LNCAP (cell line): ENCODE measurements around the gene ARHGAP22.

ENCODE experiments used
- TF ChIP-seq, protein P1 (sequence below): fragments of 450-650 bp; IDR thresholded peaks from 2 replicates; pipeline ENCODE4 v1.5.1; 2017; ENCODE audit warnings: mild to moderate bottlenecking

The ARHGAP22 gene

DNA sequence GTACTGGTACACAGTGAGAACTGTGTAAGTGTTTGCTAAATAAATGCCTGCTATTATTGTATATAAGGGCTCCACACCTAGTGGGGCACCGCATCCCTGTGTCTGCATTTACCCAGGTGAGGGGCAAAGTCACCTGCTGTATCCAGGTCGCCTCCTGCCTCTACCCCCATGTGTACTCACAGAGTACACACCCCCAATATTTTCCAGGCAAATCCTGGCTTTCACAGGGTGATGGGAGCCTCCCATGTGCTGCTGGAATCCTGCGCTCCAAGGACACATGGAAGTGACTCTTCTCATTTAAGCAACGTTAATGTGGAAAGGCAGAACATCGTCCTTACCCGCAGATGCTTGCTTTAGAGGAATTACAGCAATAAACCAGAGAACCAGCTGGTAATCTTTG lies 48.2 kb downstream of the ARHGAP22 start:
- TF ChIP-seq, protein P1, sequence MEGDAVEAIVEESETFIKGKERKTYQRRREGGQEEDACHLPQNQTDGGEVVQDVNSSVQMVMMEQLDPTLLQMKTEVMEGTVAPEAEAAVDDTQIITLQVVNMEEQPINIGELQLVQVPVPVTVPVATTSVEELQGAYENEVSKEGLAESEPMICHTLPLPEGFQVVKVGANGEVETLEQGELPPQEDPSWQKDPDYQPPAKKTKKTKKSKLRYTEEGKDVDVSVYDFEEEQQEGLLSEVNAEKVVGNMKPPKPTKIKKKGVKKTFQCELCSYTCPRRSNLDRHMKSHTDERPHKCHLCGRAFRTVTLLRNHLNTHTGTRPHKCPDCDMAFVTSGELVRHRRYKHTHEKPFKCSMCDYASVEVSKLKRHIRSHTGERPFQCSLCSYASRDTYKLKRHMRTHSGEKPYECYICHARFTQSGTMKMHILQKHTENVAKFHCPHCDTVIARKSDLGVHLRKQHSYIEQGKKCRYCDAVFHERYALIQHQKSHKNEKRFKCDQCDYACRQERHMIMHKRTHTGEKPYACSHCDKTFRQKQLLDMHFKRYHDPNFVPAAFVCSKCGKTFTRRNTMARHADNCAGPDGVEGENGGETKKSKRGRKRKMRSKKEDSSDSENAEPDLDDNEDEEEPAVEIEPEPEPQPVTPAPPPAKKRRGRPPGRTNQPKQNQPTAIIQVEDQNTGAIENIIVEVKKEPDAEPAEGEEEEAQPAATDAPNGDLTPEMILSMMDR = no peak

DNA sequence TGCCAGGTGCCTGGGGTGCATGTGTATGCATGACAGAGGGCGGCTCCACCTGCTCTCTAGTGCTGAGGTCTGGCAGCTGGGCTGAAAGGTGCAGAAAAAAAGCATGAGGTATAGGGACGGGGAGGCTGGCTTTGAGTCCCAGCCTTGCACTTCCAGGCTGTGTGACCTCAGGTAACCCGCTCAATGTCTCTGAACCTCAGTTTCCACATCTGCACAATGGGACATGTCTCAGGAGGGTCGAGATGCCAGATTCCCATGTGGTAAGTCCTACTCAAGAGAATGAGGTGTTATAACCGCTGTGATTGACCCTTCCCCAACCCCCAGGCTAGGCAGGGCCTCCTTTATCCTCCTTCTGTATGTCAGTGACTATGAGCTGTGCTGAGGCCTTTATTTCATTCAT lies 48.8 kb downstream of the ARHGAP22 start:
- TF ChIP-seq, protein P1 = no peak

DNA sequence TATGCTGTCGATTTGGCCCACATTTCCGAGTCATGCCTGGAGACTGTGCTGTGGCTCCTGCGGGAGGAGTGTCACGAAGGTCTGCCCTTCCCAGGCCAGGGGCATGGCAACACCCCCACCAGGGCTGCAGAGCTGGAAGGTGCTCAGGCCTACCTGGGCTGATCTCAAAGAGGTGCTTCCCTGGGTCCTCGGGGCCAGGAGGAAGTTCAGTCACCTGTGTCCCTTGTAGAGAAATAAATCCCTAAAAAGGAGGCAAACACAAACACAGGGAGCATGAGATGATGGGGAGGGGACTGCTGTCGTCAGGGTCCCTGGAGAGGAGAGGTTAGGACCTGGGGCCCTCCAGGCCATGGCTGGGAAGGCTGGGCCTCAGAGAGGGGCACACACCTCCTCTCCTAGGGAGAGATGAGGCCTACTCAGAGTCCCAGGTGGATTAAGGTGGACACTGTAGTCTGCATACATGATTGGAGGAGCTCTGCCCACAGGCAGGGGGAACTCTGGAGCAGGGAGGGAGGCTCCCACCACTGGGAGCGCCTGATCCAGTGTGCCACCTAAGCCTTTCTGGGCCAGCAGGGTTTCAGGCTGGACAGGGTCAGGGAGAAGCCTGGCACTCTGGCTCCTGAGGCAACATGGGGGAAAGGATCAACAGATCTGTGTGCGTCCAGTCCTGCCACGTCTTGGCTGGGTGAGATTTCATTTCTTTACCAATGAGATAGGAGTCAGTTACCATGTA lies 49.4 kb downstream of the ARHGAP22 start:
- TF ChIP-seq, protein P1 = no peak

DNA sequence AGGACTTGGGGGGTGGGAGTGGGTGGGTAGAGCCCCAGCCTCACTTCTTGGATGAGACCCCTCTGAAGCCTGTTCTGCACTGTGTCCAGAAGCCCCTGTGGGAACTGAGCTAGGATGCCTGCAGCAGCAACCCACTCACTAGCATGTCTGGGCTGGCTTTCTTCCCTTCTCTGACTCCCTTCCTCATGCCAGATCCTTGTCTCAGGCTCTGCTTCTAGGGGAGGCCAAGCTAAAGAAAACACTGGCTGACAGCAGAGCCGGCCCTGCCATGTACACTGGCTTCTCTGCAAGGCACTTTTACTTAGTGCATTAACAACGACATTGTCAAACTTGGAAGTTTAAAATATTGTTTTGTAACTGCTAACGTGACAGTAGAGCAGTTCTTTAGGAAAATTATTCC lies 50.2 kb downstream of the ARHGAP22 start:
- TF ChIP-seq, protein P1 = no peak

DNA sequence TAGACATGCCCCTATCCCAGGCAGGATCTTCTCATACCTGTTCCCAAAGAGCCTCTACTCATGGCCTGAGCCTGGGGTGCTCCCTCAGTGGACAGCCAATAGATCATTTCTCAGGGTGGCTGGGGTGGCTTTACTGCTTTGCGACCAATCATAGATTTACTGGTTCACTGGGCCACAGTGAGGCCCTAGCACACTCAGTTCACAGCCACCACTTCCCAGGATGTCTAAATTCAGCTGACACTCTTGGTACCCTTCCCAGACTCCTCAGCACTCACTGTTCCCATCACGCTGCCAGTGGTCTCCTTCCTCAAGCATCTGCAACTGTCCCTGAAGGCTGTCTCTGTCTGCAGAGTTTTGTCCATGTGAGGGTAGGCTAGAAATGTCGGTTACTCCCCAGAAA lies 50.6 kb downstream of the ARHGAP22 start:
- TF ChIP-seq, protein P1 = no peak

DNA sequence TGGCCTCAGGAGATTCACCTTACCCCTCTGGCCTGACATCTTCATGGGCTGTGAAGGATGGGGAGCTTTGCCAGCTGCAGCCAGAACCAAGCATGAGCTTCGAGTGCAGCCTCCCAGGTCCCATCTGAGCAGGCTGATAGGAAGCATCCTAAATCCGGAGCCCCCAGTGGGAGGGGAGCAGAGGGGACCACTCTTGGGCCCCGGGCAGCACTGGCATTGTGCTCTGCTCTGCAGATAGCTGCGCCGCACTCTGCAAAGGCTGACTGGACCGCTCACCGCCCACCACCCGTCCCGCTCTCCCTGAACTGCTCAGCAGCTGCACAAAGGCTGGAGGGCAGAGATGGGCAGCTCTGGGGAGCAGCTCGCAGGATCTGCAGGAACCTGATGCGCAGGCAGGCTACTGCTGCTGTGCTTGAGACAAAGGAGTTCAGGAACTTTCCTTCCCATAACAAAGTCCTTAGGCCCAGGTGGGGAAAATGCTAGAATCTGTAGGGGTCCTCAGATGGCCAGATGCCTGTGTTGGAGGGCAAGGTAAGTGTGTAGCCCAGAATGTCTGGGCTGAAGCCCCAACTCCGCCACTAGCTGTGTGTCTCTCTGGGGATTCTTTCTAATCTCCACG lies 51.8 kb downstream of the ARHGAP22 start:
- TF ChIP-seq, protein P1 = no peak

DNA sequence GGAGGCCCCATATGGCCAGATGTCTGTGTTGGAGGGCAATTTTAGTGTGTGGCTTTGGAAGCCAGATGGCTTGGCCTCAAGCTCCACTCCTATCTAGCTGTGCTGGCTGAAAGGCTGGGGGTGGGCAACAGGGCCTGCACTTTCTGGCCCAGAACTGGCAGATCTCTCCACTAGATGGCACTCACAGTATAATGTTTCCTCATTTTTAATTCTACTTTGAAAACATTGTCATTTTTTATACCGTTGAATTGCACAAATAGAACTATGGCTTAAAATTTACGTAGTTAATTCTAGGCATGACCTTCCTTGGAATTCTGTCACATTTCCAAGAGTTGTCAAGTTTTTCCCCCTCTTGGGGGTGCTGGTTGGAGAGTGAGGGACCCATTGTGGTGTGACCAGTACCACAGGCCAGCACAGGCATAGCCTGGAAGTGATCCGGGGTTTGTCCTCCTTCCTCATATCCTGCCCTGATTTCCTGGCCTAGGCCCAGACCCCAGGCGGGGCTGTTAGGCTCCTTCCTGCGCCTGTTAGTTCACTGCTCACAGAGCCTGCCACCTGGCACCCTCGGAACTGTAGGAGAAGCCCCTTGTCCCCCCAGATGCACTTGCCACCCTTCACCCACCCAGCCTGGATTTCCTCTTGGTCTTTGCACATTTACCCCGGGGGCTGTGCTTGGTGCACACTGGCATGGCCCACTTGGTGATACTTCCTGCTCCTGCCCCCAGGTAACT lies 52.8 kb downstream of the ARHGAP22 start:
- TF ChIP-seq, protein P1 = peak; percentile 84
